ENCODE data around the gene OR6C65.

- TF ChIP-seq POLR2A (IDR thresholded peaks at IDR 0.05), result no peak
- TF ChIP-seq, protein P1, sequence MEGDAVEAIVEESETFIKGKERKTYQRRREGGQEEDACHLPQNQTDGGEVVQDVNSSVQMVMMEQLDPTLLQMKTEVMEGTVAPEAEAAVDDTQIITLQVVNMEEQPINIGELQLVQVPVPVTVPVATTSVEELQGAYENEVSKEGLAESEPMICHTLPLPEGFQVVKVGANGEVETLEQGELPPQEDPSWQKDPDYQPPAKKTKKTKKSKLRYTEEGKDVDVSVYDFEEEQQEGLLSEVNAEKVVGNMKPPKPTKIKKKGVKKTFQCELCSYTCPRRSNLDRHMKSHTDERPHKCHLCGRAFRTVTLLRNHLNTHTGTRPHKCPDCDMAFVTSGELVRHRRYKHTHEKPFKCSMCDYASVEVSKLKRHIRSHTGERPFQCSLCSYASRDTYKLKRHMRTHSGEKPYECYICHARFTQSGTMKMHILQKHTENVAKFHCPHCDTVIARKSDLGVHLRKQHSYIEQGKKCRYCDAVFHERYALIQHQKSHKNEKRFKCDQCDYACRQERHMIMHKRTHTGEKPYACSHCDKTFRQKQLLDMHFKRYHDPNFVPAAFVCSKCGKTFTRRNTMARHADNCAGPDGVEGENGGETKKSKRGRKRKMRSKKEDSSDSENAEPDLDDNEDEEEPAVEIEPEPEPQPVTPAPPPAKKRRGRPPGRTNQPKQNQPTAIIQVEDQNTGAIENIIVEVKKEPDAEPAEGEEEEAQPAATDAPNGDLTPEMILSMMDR (IDR thresholded peaks at IDR 0.05), result no peak
Observed at GRCh38 chr12:55372521-55372920, 27.8 kb upstream of the OR6C65 start.
